PFSK-1 (cell line): Measurements from ENCODE around the gene MAB21L4.

ENCODE experiments used
- POLR2AphosphoS5 ChIP-seq: IDR thresholded peaks from 2 replicates; pipeline ENCODE4 v1.6.1; 2012; ENCODE audit warnings: low read depth, mild to moderate bottlenecking, control low read depth, low read length, moderate library complexity
- SIN3A ChIP-seq: IDR thresholded peaks from 2 replicates; pipeline ENCODE4 v1.6.1; 2012; ENCODE audit warnings: mild to moderate bottlenecking, low read length, moderate library complexity, borderline replicate concordance; ENCODE audit not compliant: insufficient read depth
- TAF1 ChIP-seq: IDR thresholded peaks from 2 replicates; pipeline ENCODE4 v1.6.1; 2012; ENCODE audit warnings: low read length, control low read depth, borderline replicate concordance; ENCODE audit not compliant: insufficient read depth
- TF ChIP-seq, protein P1 (sequence below), 2 experiments: IDR thresholded peaks; 2 replicates each; pipeline versions ENCODE4 v1.6.1 to v1.8.0; 2011 to 2012; ENCODE audit warnings: low read depth in 2 of 2, low read length in 2 of 2, control low read depth in 1 of 2, inconsistent platforms in 1 of 2, mild to moderate bottlenecking in 1 of 2, moderate library complexity in 1 of 2; ENCODE audit not compliant: insufficient read depth in 1 of 2

- TF ChIP-seq, protein P1, sequence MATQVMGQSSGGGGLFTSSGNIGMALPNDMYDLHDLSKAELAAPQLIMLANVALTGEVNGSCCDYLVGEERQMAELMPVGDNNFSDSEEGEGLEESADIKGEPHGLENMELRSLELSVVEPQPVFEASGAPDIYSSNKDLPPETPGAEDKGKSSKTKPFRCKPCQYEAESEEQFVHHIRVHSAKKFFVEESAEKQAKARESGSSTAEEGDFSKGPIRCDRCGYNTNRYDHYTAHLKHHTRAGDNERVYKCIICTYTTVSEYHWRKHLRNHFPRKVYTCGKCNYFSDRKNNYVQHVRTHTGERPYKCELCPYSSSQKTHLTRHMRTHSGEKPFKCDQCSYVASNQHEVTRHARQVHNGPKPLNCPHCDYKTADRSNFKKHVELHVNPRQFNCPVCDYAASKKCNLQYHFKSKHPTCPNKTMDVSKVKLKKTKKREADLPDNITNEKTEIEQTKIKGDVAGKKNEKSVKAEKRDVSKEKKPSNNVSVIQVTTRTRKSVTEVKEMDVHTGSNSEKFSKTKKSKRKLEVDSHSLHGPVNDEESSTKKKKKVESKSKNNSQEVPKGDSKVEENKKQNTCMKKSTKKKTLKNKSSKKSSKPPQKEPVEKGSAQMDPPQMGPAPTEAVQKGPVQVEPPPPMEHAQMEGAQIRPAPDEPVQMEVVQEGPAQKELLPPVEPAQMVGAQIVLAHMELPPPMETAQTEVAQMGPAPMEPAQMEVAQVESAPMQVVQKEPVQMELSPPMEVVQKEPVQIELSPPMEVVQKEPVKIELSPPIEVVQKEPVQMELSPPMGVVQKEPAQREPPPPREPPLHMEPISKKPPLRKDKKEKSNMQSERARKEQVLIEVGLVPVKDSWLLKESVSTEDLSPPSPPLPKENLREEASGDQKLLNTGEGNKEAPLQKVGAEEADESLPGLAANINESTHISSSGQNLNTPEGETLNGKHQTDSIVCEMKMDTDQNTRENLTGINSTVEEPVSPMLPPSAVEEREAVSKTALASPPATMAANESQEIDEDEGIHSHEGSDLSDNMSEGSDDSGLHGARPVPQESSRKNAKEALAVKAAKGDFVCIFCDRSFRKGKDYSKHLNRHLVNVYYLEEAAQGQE (IDR thresholded peaks at IDR 0.05; ENCODE audit: insufficient read depth in 1 of 2, low read depth in 2 of 2, low read length in 2 of 2): no peak
- TF ChIP-seq POLR2AphosphoS5: no peak
- no peak for TF ChIP-seq SIN3A
- TF ChIP-seq TAF1: no peak
Observed at GRCh38 chr2:240905176-240905781, 9.3 kb upstream of the MAB21L4 start.
